ENCODE data around the gene TMEM86B. TPM values are rescaled to one million over a fixed set of nuclear protein-coding genes. Genes with fewer than 3 reads are reported as not detected.

TMEM86B gene
- total RNA-seq, 1 experiment from 2014 or later = 14.2 TPM

GRCh38 chr19:55242517-55242916 is 14.0 kb upstream of the TMEM86B start:
- no peaks in the 10 kb centered on the region for H3K27me3 ChIP-seq (ENCODE audit: control insufficient read depth, insufficient read depth, low read length)
- H3K9me3 ChIP-seq (ENCODE audit: control insufficient read depth, insufficient read depth, low read depth, low read length) = no peaks in the 10 kb centered on the region
- 0 out of 2 replicates have a peak, but pooled peaks cover 2% of the 10 kb centered on the region for H3K4me1 ChIP-seq (ENCODE audit: control insufficient read depth, insufficient read depth, low read length)
- no peak for DNase-seq (ENCODE audit: low read depth, low spot score)
- in situ Hi-C loops (cut with HindIII; ENCODE audit: low pct_unique_long_range_greater_than_20kb, low sequenced_read_pairs) = no loop called here
- no peak for ATAC-seq
- no TSS peak for BruUV-seq (replicated peaks)
- POLR2A ChIA-PET = interaction anchor here (0.7 kb wide), 1 partner anchor 37 kb away, joined by 5 read pairs; no protein-coding TSS in a partner anchor
- CTCF ChIA-PET = no interaction called here
- intact Hi-C loops (cut with micrococcal nuclease; ENCODE audit: unreplicated experiment) = no loop called here
- TF ChIP-seq REST (IDR thresholded peaks at IDR 0.05; ENCODE audit: insufficient read depth in 1 of 2, low read depth in 2 of 2, low read length in 1 of 2) = no peak
- TF ChIP-seq POLR2AphosphoS5 (IDR thresholded peaks at IDR 0.05; ENCODE audit: low read depth, low read length) = no peak
- no peak for TF ChIP-seq TCF7L2 (IDR thresholded peaks at IDR 0.05; ENCODE audit: low read depth, low read length)
- no peak for TF ChIP-seq SIN3A (IDR thresholded peaks at IDR 0.05; ENCODE audit: borderline replicate concordance, insufficient read depth, low read depth, low read length)
- no peak for TF ChIP-seq CTCF (IDR thresholded peaks at IDR 0.05)
- H3K27ac ChIP-seq (ENCODE audit: low read length) = no peak overlapping the region
- H3K36me3 ChIP-seq (ENCODE audit: control insufficient read depth, insufficient read depth, low read length) = peaks cover 17% of the 10 kb centered on the region; the same call in 1 of the 2 replicates
- H3K4me3 ChIP-seq (ENCODE audit: low read depth in 2 of 2, low read length in 2 of 2) = no peak overlapping the region

GRCh38 chr19:55241935-55242464 is 13.4 kb upstream of the TMEM86B start:
- H3K27me3 ChIP-seq (ENCODE audit: control insufficient read depth, insufficient read depth, low read length) = no peaks in the 10 kb centered on the region
- peaks cover 22% of the 10 kb centered on the region; the same call in 1 of the 2 replicates for H3K36me3 ChIP-seq (ENCODE audit: control insufficient read depth, insufficient read depth, low read length)
- no TSS peak for BruUV-seq (replicated peaks)
- no peaks in the 10 kb centered on the region for H3K9me3 ChIP-seq (ENCODE audit: control insufficient read depth, insufficient read depth, low read depth, low read length)
- no peak overlapping the region for H3K4me3 ChIP-seq (ENCODE audit: low read depth in 2 of 2, low read length in 2 of 2)
- POLR2A ChIA-PET = no interaction called here
- CTCF ChIA-PET = no interaction called here
- TF ChIP-seq POLR2AphosphoS5 (IDR thresholded peaks at IDR 0.05; ENCODE audit: low read depth, low read length) (no peak), SIN3A (IDR thresholded peaks at IDR 0.05; ENCODE audit: borderline replicate concordance, insufficient read depth, low read depth, low read length) (no peak), REST (IDR thresholded peaks at IDR 0.05; ENCODE audit: insufficient read depth in 1 of 2, low read depth in 2 of 2, low read length in 1 of 2) (no peak), CTCF (IDR thresholded peaks at IDR 0.05) (no peak), TCF7L2 (IDR thresholded peaks at IDR 0.05; ENCODE audit: low read depth, low read length) (no peak)
- H3K4me1 ChIP-seq (ENCODE audit: control insufficient read depth, insufficient read depth, low read length) = no peaks in the 10 kb centered on the region
- in situ Hi-C loops (cut with HindIII; ENCODE audit: low pct_unique_long_range_greater_than_20kb, low sequenced_read_pairs) = no loop called here
- intact Hi-C loops (cut with micrococcal nuclease; ENCODE audit: unreplicated experiment) = no loop called here
- no peak overlapping the region for H3K27ac ChIP-seq (ENCODE audit: low read length)
- DNase-seq (ENCODE audit: low read depth, low spot score) (no peak), ATAC-seq (peak; percentile 3; the same call in 1 of the 2 replicates)
